Common myeloid progenitor, CD34-positive (primary cell): Measurements from ENCODE around the gene LPA.
"Not testable (repeated sequence)": the region's sequence is repeated elsewhere in the genome, so short reads cannot be mapped to it uniquely, and the experiment has no call there.

ENCODE experiments used
- CTCF ChIA-PET: fragments of 350-600 bp; sonication (Branson Sonifier 250); formaldehyde crosslinking; loops from one replicate; lab custom pipeline; 2021; ENCODE audit warnings: antibody characterized with exemption; lab: Charles Lee
- POLR2A ChIA-PET: fragments of 350-600 bp; sonication (Branson Sonifier 250); formaldehyde crosslinking; loops from one replicate; lab custom pipeline; 2021; ENCODE audit warnings: antibody characterized with exemption; lab: Charles Lee
- DNase-seq, 3 donors: peaks; one replicate each; pipeline versions ENCODE4 v3.0.0 to v3.0.0-alpha.2; 2013
- H3K27ac ChIP-seq, 2 experiments: 1 replicate in 1 of 2; 2 replicates in 1 of 2; pipeline ENCODE4 v1.7.0; 2013; ENCODE audit warnings: inconsistent platforms in 2 of 2, low read length in 2 of 2, mild to moderate bottlenecking in 2 of 2, low read depth in 1 of 2, moderate library complexity in 1 of 2; ENCODE audit not compliant: severe bottlenecking in 2 of 2, insufficient read depth in 1 of 2, poor library complexity in 1 of 2
- H3K27me3 ChIP-seq, 5 experiments: replicated peaks in 2 of 5; 1 replicate in 3 of 5; 2 replicates in 2 of 5; pipeline versions ENCODE4 v1.6.1 to v1.7.0; 2013; ENCODE audit warnings: low read length in 4 of 5, mild to moderate bottlenecking in 2 of 5, moderate library complexity in 2 of 5, inconsistent platforms in 1 of 5; ENCODE audit not compliant: insufficient read depth in 5 of 5, control insufficient read depth in 4 of 5
- H3K36me3 ChIP-seq, 4 experiments: 1 replicate in 2 of 4; 2 replicates in 2 of 4; pipeline versions ENCODE4 v1.6.1 to v1.7.0; 2013; ENCODE audit warnings: low read length in 3 of 4, control low read depth in 1 of 4, mild to moderate bottlenecking in 1 of 4; ENCODE audit not compliant: control insufficient read depth in 4 of 4, insufficient read depth in 4 of 4
- H3K4me1 ChIP-seq, 4 experiments: 1 replicate in 3 of 4; 2 replicates in 1 of 4; pipeline versions ENCODE4 v1.6.1 to v1.7.1; 2013; ENCODE audit warnings: low read length in 3 of 4, mild to moderate bottlenecking in 3 of 4, control low read depth in 1 of 4, inconsistent platforms in 1 of 4, moderate library complexity in 1 of 4; ENCODE audit not compliant: control insufficient read depth in 4 of 4, insufficient read depth in 4 of 4; ENCODE audit errors: control extremely low read depth in 1 of 4
- H3K4me3 ChIP-seq, 7 experiments: 1 replicate in 4 of 7; 2 replicates in 3 of 7; pipeline versions ENCODE4 v1.5.1 to v1.7.0; 2013; ENCODE audit warnings: mild to moderate bottlenecking in 7 of 7, low read length in 6 of 7, moderate library complexity in 6 of 7, inconsistent platforms in 2 of 7, low read depth in 2 of 7, control low read depth in 1 of 7; ENCODE audit not compliant: insufficient read depth in 4 of 7, control insufficient read depth in 1 of 7; ENCODE audit errors: extremely low read depth in 1 of 7
- H3K9me3 ChIP-seq, 5 experiments: 1 replicate in 4 of 5; 2 replicates in 1 of 5; pipeline versions ENCODE4 v1.6.1 to v1.7.1; 2013; ENCODE audit warnings: low read length in 4 of 5, mild to moderate bottlenecking in 2 of 5, inconsistent platforms in 1 of 5, low read depth in 1 of 5, moderate library complexity in 1 of 5; ENCODE audit not compliant: control insufficient read depth in 4 of 5, insufficient read depth in 2 of 5; ENCODE audit errors: control extremely low read depth in 1 of 5
- WGBS: methylation state at CpG from one replicate; pipeline ENCODE4 v1.1.5; 2013; ENCODE audit not compliant: insufficient coverage; 5-methylcytosine and 5-hydroxymethylcytosine counted together

The LPA gene

GRCh38 chr6:160581406-160581805, 82.7 kb downstream of the LPA start:
- Histone ChIP-seq H3K4me1 (no peaks in the 10 kb centered on the region), H3K9me3 (peaks cover 0 to 5% (median 0%) of the 10 kb centered on the region in 5 experiments), H3K27me3 (peaks cover 0 to 2% (median 0%) of the 10 kb centered on the region in 5 experiments), H3K4me3 (no peak overlapping the region), H3K27ac (no peak overlapping the region), H3K36me3 (no peaks in the 10 kb centered on the region)
- CTCF ChIA-PET = no interaction called here
- WGBS = no CpG with 5 or more reads among the region's 1 CpG
- no peak for DNase-seq
- POLR2A ChIA-PET = no interaction called here

GRCh38 chr6:160578515-160578914, 85.6 kb downstream of the LPA start:
- H3K36me3 ChIP-seq, H3K9me3 ChIP-seq, H3K27me3 ChIP-seq, H3K4me3 ChIP-seq, H3K4me1 ChIP-seq, CTCF ChIA-PET, DNase-seq, H3K27ac ChIP-seq, POLR2A ChIA-PET: not testable (repeated sequence)
- WGBS = 82% methylated on average over 4 of the region's 5 CpGs

- no peak overlapping the region for H3K4me3 ChIP-seq
- WGBS = 100% methylated on average over 2 of the region's 4 CpGs
- H3K36me3 ChIP-seq = no peaks in the 10 kb centered on the region
- no peak for DNase-seq
- CTCF ChIA-PET = no interaction called here
- no peaks in the 10 kb centered on the region for H3K9me3 ChIP-seq
- no peaks in the 10 kb centered on the region for H3K27me3 ChIP-seq
- no peak overlapping the region for H3K27ac ChIP-seq
- POLR2A ChIA-PET = no interaction called here
- no peaks in the 10 kb centered on the region for H3K4me1 ChIP-seq
These were observed 90.1 kb downstream of the LPA start for GRCh38 chr6:160573943-160574342.

- POLR2A ChIA-PET, H3K27me3 ChIP-seq, H3K9me3 ChIP-seq, H3K27ac ChIP-seq, H3K4me1 ChIP-seq, CTCF ChIA-PET, H3K36me3 ChIP-seq, H3K4me3 ChIP-seq: not testable (repeated sequence)
- DNase-seq = peak in 1 of 3 donors; percentile 7
These were observed 92.9 kb downstream of the LPA start for GRCh38 chr6:160571201-160571600.

GRCh38 chr6:160544802-160545201, 119.3 kb downstream of the LPA start:
- ChIA-PET CTCF (no interaction called here), POLR2A (no interaction called here)
- no peak for DNase-seq
- Histone ChIP-seq H3K9me3 (no peaks in the 10 kb centered on the region), H3K27ac (no peak overlapping the region), H3K4me3 (no peak overlapping the region), H3K36me3 (no peaks in the 10 kb centered on the region), H3K4me1 (no peaks in the 10 kb centered on the region), H3K27me3 (peaks cover 0 to 22% (median 0%) of the 10 kb centered on the region in 5 experiments)
- WGBS = 79% methylated on average over 3 of the region's 6 CpGs

- CTCF ChIA-PET = no interaction called here
- POLR2A ChIA-PET = no interaction called here
These were observed 128.8 kb downstream of the LPA start for GRCh38 chr6:160535270-160535669.

GRCh38 chr6:160534050-160534696, 129.9 kb downstream of the LPA start:
- ChIA-PET CTCF (interaction anchor here (1.1 to 2.8 kb wide), 5 partner anchors 9 to 671 kb away, joined by 3 to 34 read pairs (median 5); no protein-coding TSS in a partner anchor), POLR2A (no interaction called here)
- Histone ChIP-seq H3K27me3 (peaks cover 2 to 32% (median 6%) of the 10 kb centered on the region in 5 experiments), H3K9me3 (no peaks in the 10 kb centered on the region), H3K27ac (no peak overlapping the region), H3K4me3 (no peak overlapping the region), H3K36me3 (no peaks in the 10 kb centered on the region), H3K4me1 (peaks cover 0 to 4% (median 0%) of the 10 kb centered on the region in 4 experiments)
- peak; percentile 18 to 51 (median 28) for DNase-seq
- 14% methylated on average over 9 of the region's 9 CpGs for WGBS

More at GRCh38 chr6:160535270-160535669, 128.8 kb downstream of the LPA start:
- no peak overlapping the region for H3K4me3 ChIP-seq
- peaks cover 0 to 4% (median 0%) of the 10 kb centered on the region in 4 experiments for H3K4me1 ChIP-seq
- H3K27me3 ChIP-seq = peaks cover 2 to 37% (median 6%) of the 10 kb centered on the region in 5 experiments
- no peaks in the 10 kb centered on the region for H3K36me3 ChIP-seq
- no peak overlapping the region for H3K27ac ChIP-seq
- WGBS = 100% methylated on average over 1 of the region's 1 CpG
- DNase-seq = no peak
- H3K9me3 ChIP-seq = no peaks in the 10 kb centered on the region
